Mesendoderm (in vitro differentiated cells): ENCODE results near the gene MACROH2A1.

Experiments
- DNase-seq: peaks from one replicate; pipeline ENCODE4 v3.0.0; 2013
- H2AK5ac ChIP-seq: 2 replicates; pipeline ENCODE4 v1.6.1; 2013; ENCODE audit warnings: low read length, inconsistent platforms
- H2BK120ac ChIP-seq: 2 replicates; pipeline ENCODE4 v1.6.1; 2013; ENCODE audit warnings: low read depth, mild to moderate bottlenecking, low read length, moderate library complexity, mixed read lengths
- H2BK15ac ChIP-seq: replicated peaks from 2 replicates; pipeline ENCODE4 v1.6.1; 2013; ENCODE audit warnings: low read depth, mild to moderate bottlenecking, moderate library complexity
- H2BK5ac ChIP-seq: 2 replicates; pipeline ENCODE4 v1.6.1; 2013; ENCODE audit warnings: low read length, inconsistent platforms
- H3K18ac ChIP-seq: 2 replicates; pipeline ENCODE4 v1.6.1; 2013; ENCODE audit warnings: mild to moderate bottlenecking, low read length, mixed read lengths
- H3K23ac ChIP-seq: one replicate; pipeline ENCODE4 v1.6.1; 2013; ENCODE audit warnings: low read length
- H3K27ac ChIP-seq: 2 replicates; pipeline ENCODE4 v1.5.1; 2013; ENCODE audit warnings: low read depth, mild to moderate bottlenecking, inconsistent platforms, low read length, moderate library complexity
- H3K27me3 ChIP-seq: 2 replicates; pipeline ENCODE4 v1.6.1; 2013; ENCODE audit warnings: low read length, control low read depth, mild to moderate bottlenecking, inconsistent platforms; ENCODE audit not compliant: insufficient read depth, poor library complexity
- H3K36me3 ChIP-seq: 2 replicates; pipeline ENCODE4 v1.6.1; 2013; ENCODE audit warnings: low read length, inconsistent platforms; ENCODE audit not compliant: control insufficient read depth, insufficient read depth
- H3K4ac ChIP-seq: one replicate; pipeline ENCODE4 v1.6.1; 2013; ENCODE audit warnings: low read depth, mild to moderate bottlenecking, low read length, moderate library complexity
- H3K4me1 ChIP-seq: 2 replicates; pipeline ENCODE4 v1.6.1; 2013; ENCODE audit warnings: low read depth, low read length, inconsistent platforms; ENCODE audit not compliant: control insufficient read depth
- H3K4me2 ChIP-seq: 2 replicates; pipeline ENCODE4 v1.6.1; 2013; ENCODE audit warnings: low read length
- H3K4me3 ChIP-seq: 2 replicates; pipeline ENCODE4 v1.5.1; 2013; ENCODE audit warnings: mild to moderate bottlenecking, low read length
- H3K56ac ChIP-seq: one replicate; pipeline ENCODE4 v1.6.1; 2013; ENCODE audit warnings: low read length
- H3K79me1 ChIP-seq: 2 replicates; pipeline ENCODE4 v1.6.1; 2013; ENCODE audit warnings: low read length, inconsistent platforms
- H3K79me2 ChIP-seq: 2 replicates; pipeline ENCODE4 v1.6.1; 2013; ENCODE audit warnings: mild to moderate bottlenecking, low read length; ENCODE audit not compliant: control insufficient read depth, insufficient read depth
- H3K9ac ChIP-seq: 2 replicates; pipeline ENCODE4 v1.6.1; 2013; ENCODE audit warnings: low read length, inconsistent platforms
- H4K5ac ChIP-seq: one replicate; pipeline ENCODE4 v1.6.1; 2013; ENCODE audit warnings: low read length
- H4K8ac ChIP-seq: one replicate; pipeline ENCODE4 v1.6.1; 2013; ENCODE audit warnings: low read depth, mild to moderate bottlenecking, control low read depth, low read length, moderate library complexity
- WGBS: extraction: QIAGEN DNeasy Blood & Tissue Kit; methylation state at CpG from one replicate; pipeline ENCODE4 v1.1.7; 2013; ENCODE audit warnings: low lambda C conversion rate, missing lambda C conversion rate; ENCODE audit not compliant: insufficient coverage; ENCODE audit errors: extremely low coverage; 5-methylcytosine and 5-hydroxymethylcytosine counted together

The MACROH2A1 gene

DNA sequence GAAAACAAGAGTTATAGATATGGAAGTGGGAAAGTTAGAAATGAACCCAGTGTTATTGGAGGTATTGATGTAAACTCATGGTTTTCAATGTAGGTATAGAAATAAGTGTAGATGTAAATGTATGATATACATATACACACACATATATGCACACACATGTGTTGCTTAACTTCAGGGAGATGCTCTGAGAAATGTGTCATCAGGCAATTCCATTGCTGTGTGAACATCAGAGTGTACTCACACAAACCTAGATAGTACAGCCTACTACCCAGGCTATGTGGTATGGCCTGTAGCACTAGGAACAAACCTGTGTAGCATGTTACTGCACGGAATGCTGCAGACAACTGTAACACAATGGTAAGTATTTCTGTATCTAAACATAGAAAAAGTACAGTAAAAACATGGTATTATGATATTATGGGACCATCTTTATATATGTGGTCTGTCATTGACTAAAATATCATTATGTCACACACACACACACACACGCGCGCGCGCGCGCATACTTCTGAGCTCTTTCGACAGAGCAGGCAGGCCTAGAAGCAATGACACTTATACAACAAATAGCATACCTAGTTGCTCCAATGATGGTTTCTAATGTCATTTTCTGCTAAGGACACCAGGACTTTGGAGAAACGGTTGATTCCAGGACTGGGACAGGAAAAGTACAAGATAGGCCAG lies 86.6 kb downstream of the MACROH2A1 start:
- Histone ChIP-seq H2AK5ac (no peak overlapping the region), H3K27ac (no peak overlapping the region), H3K4me1 (no peaks in the 10 kb centered on the region), H3K18ac (no peak overlapping the region), H3K27me3 (no peaks in the 10 kb centered on the region), H3K23ac (no peak overlapping the region), H3K36me3 (no peaks in the 10 kb centered on the region), H2BK120ac (no peak overlapping the region), H2BK5ac (no peak overlapping the region), H3K4me3 (no peak overlapping the region), H4K8ac (no peak overlapping the region), H2BK15ac (no peak overlapping the region), H3K4ac (no peak overlapping the region), H3K9ac (no peak overlapping the region), H3K56ac (no peak overlapping the region), H3K79me1 (no peaks in the 10 kb centered on the region), H3K4me2 (no peak overlapping the region), H3K79me2 (no peaks in the 10 kb centered on the region), H4K5ac (no peak overlapping the region)
- WGBS, result no CpG with 5 or more reads among the region's 10 CpGs
- no peak for DNase-seq

- H3K79me2 ChIP-seq, result no peaks in the 10 kb centered on the region
- no peak overlapping the region for H2BK15ac ChIP-seq
- peaks cover 2% of the 10 kb centered on the region for H3K4me1 ChIP-seq
- no peak overlapping the region for H3K56ac ChIP-seq
- WGBS, result no CpG with 5 or more reads among the region's 5 CpGs
- no peak for DNase-seq
- no peak overlapping the region for H3K18ac ChIP-seq
- no peak overlapping the region for H3K27ac ChIP-seq
- no peak overlapping the region for H2BK5ac ChIP-seq
- no peaks in the 10 kb centered on the region for H3K36me3 ChIP-seq
- H3K4me2 ChIP-seq, result no peak overlapping the region
- H3K23ac ChIP-seq, result no peak overlapping the region
- H4K5ac ChIP-seq, result no peak overlapping the region
- H2AK5ac ChIP-seq, result no peak overlapping the region
- H3K4me3 ChIP-seq, result no peak overlapping the region
- H2BK120ac ChIP-seq, result no peak overlapping the region
- no peaks in the 10 kb centered on the region for H3K79me1 ChIP-seq
- H3K27me3 ChIP-seq, result no peaks in the 10 kb centered on the region
- H3K9ac ChIP-seq, result no peak overlapping the region
- no peak overlapping the region for H4K8ac ChIP-seq
- H3K4ac ChIP-seq, result no peak overlapping the region
These were observed 88.6 kb downstream of the MACROH2A1 start for GRCh38 chr5:135310328-135310989.

- Histone ChIP-seq H3K4me3 (no peak overlapping the region), H2BK120ac (no peak overlapping the region), H2BK15ac (no peak overlapping the region), H3K27me3 (no peaks in the 10 kb centered on the region), H2AK5ac (no peak overlapping the region), H3K4ac (no peak overlapping the region), H4K5ac (no peak overlapping the region), H3K9ac (no peak overlapping the region), H3K79me2 (no peaks in the 10 kb centered on the region), H3K23ac (no peak overlapping the region), H3K4me1 (peaks cover 2% of the 10 kb centered on the region), H3K36me3 (no peaks in the 10 kb centered on the region), H3K56ac (no peak overlapping the region), H2BK5ac (no peak overlapping the region), H3K18ac (no peak overlapping the region), H4K8ac (no peak overlapping the region), H3K4me2 (no peak overlapping the region), H3K27ac (no peak overlapping the region), H3K79me1 (no peaks in the 10 kb centered on the region)
- WGBS, result no CpG with 5 or more reads among the region's 7 CpGs
- DNase-seq, result no peak
These were observed 89.4 kb downstream of the MACROH2A1 start for GRCh38 chr5:135309391-135310327.

GRCh38 chr5:135308752-135309151 lies 90.3 kb downstream of the MACROH2A1 start:
- no peak overlapping the region for H2AK5ac ChIP-seq
- no peak overlapping the region for H3K9ac ChIP-seq
- H3K23ac ChIP-seq, result no peak overlapping the region
- no peak overlapping the region for H3K4ac ChIP-seq
- no peak overlapping the region for H3K56ac ChIP-seq
- DNase-seq, result no peak
- no peak overlapping the region for H4K5ac ChIP-seq
- no peak overlapping the region for H3K18ac ChIP-seq
- H4K8ac ChIP-seq, result no peak overlapping the region
- no peak overlapping the region for H3K27ac ChIP-seq
- H3K4me3 ChIP-seq, result no peak overlapping the region
- H3K36me3 ChIP-seq, result no peaks in the 10 kb centered on the region
- peaks cover 2% of the 10 kb centered on the region for H3K4me1 ChIP-seq
- no peak overlapping the region for H3K4me2 ChIP-seq
- no peak overlapping the region for H2BK120ac ChIP-seq
- H2BK15ac ChIP-seq, result no peak overlapping the region
- H3K27me3 ChIP-seq, result no peaks in the 10 kb centered on the region
- no peaks in the 10 kb centered on the region for H3K79me2 ChIP-seq
- no peaks in the 10 kb centered on the region for H3K79me1 ChIP-seq
- no peak overlapping the region for H2BK5ac ChIP-seq
- no CpG with 5 or more reads among the region's 5 CpGs for WGBS

- Histone ChIP-seq H4K5ac (no peak overlapping the region), H3K79me2 (no peaks in the 10 kb centered on the region), H3K4ac (no peak overlapping the region), H2BK120ac (no peak overlapping the region), H3K9ac (no peak overlapping the region), H3K36me3 (no peaks in the 10 kb centered on the region), H3K4me3 (no peak overlapping the region), H2AK5ac (no peak overlapping the region), H3K4me1 (peaks cover 2% of the 10 kb centered on the region), H3K79me1 (no peaks in the 10 kb centered on the region), H3K27ac (no peak overlapping the region), H3K23ac (no peak overlapping the region), H3K4me2 (no peak overlapping the region), H3K18ac (no peak overlapping the region), H3K27me3 (no peaks in the 10 kb centered on the region), H2BK5ac (no peak overlapping the region), H3K56ac (no peak overlapping the region), H4K8ac (no peak overlapping the region), H2BK15ac (no peak overlapping the region)
- DNase-seq, result no peak
- no CpG with 5 or more reads among the region's 7 CpGs for WGBS
These were observed 90.8 kb downstream of the MACROH2A1 start for GRCh38 chr5:135308245-135308644.
